Measurements from ENCODE around the gene KCNF1.

- TF ChIP-seq PATZ1 (CRISPR knock-in tag; IDR thresholded peaks at IDR 0.05; ENCODE audit: borderline replicate concordance): no peak
- TF ChIP-seq PPARA (CRISPR knock-in tag; IDR thresholded peaks at IDR 0.05; ENCODE audit: borderline replicate concordance): no peak
- TF ChIP-seq, protein P1, sequence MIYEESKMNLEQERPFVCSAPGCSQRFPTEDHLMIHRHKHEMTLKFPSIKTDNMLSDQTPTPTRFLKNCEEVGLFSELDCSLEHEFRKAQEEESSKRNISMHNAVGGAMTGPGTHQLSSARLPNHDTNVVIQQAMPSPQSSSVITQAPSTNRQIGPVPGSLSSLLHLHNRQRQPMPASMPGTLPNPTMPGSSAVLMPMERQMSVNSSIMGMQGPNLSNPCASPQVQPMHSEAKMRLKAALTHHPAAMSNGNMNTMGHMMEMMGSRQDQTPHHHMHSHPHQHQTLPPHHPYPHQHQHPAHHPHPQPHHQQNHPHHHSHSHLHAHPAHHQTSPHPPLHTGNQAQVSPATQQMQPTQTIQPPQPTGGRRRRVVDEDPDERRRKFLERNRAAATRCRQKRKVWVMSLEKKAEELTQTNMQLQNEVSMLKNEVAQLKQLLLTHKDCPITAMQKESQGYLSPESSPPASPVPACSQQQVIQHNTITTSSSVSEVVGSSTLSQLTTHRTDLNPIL (CRISPR knock-in tag; IDR thresholded peaks at IDR 0.05; ENCODE audit: low read depth): no peak
- no peak for TF ChIP-seq RARB (CRISPR knock-in tag; IDR thresholded peaks at IDR 0.05)
- TF ChIP-seq CSDC2 (CRISPR knock-in tag; IDR thresholded peaks at IDR 0.05): no peak
- no peak for TF ChIP-seq ZNF8 (CRISPR knock-in tag; IDR thresholded peaks at IDR 0.05)
- no peak for TF ChIP-seq ZFP30 (CRISPR knock-in tag; IDR thresholded peaks at IDR 0.05)
- TF ChIP-seq, protein P2, sequence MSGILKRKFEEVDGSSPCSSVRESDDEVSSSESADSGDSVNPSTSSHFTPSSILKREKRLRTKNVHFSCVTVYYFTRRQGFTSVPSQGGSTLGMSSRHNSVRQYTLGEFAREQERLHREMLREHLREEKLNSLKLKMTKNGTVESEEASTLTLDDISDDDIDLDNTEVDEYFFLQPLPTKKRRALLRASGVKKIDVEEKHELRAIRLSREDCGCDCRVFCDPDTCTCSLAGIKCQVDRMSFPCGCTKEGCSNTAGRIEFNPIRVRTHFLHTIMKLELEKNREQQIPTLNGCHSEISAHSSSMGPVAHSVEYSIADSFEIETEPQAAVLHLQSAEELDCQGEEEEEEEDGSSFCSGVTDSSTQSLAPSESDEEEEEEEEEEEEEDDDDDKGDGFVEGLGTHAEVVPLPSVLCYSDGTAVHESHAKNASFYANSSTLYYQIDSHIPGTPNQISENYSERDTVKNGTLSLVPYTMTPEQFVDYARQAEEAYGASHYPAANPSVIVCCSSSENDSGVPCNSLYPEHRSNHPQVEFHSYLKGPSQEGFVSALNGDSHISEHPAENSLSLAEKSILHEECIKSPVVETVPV (CRISPR knock-in tag; IDR thresholded peaks at IDR 0.05): no peak
- no peak for TF ChIP-seq SNAI2 (CRISPR knock-in tag; IDR thresholded peaks at IDR 0.05)
- no peak for TF ChIP-seq ZFP3 (CRISPR knock-in tag; IDR thresholded peaks at IDR 0.05)
Observed at GRCh38 chr2:10956006-10956790, 44.5 kb downstream of the KCNF1 start.

Measured in SK-N-SH treated with all-trans-retinoic acid at 6 μM for 48 hours (cell line).